ENCODE data around the gene TOMM6. TPM values are rescaled to one million over a fixed set of nuclear protein-coding genes. Genes with fewer than 3 reads are reported as not detected.

Gene TOMM6
- total RNA-seq, 1 experiment from 2014 or later = 292 TPM

DNA sequence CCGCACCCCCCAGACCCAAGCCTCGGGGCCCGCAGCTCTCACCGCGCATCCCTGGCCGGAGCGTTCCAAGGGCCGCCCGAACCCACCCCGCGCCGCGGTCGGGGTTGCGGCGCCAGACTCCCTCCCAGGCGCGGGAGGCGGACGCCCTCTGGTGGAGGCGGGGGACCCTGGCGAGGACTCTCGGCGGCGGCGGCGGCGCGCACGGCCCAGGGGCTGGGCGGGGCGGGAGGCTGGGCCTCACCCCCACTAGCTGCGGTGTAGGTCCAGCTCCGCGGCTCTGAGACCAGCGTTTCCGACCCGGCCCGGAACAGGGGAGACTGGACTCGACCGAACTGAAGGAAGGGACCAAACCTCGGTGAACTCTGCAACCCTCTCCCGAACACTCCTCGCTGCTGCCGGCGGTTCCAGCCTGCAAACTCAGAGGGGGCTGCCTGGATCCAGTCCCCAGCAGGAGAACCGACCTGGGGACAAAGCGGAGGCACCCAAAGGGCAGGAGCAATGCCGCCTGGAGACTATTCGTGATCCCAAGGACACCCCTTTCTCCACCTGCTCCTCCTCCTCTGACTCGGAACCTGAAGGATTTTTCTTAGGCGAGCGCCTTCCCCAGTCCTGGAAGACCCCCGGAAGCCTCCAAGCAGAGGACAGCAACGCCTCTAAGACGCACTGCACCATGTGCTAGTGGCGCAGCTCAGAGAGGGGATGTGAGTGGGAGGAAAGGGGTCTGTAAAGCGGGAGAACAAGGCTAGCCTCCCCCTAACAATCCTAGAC, 859 bp upstream of the TOMM6 start:
- DNase-seq (ENCODE audit: low read depth, low spot score) (peak; percentile 23), ATAC-seq (peak; percentile 82)
- H3K9ac ChIP-seq (ENCODE audit: low read length) = peak overlapping the region; percentile 98
- no peaks in the 10 kb centered on the region for H4K20me1 ChIP-seq (ENCODE audit: insufficient read depth)
- H3K27ac ChIP-seq (ENCODE audit: low read depth, low read length) = peak overlapping the region; percentile 84
- RAD21 ChIA-PET (ENCODE audit: low non-redundant PET in 1 of 2, low total read pairs in 2 of 2, uncharacterized antibody in 2 of 2, unreplicated experiment in 2 of 2) = no interaction called here
- peak overlapping the region; percentile 87 for H3K4me2 ChIP-seq (ENCODE audit: low read length)
- BruUV-seq (replicated peaks) = TSS peak; percentile 83
- CTCF ChIA-PET = interaction anchor here (0.6 to 3.3 kb wide), 16 partner anchors 8 to 1112 kb away, joined by 3 to 31 read pairs (median 4); partner anchors contain the start of genes BYSL, CCND3, MED20 and TAF8
- peaks cover 30% of the 10 kb centered on the region for H3K79me2 ChIP-seq (ENCODE audit: insufficient read depth, low read length)
- no peaks in the 10 kb centered on the region for H3K9me2 ChIP-seq (ENCODE audit: insufficient read depth)
- no peaks in the 10 kb centered on the region for H3K27me3 ChIP-seq (ENCODE audit: insufficient read depth, low read length)
- TF ChIP-seq SRF (IDR thresholded peaks at IDR 0.05; ENCODE audit: low read depth) (no peak), POLR2A (IDR thresholded peaks at IDR 0.05; ENCODE audit: borderline replicate concordance, extremely low read depth, insufficient read depth, insufficient read length) (peak; percentile 38)
- TF ChIP-seq, protein P1, sequence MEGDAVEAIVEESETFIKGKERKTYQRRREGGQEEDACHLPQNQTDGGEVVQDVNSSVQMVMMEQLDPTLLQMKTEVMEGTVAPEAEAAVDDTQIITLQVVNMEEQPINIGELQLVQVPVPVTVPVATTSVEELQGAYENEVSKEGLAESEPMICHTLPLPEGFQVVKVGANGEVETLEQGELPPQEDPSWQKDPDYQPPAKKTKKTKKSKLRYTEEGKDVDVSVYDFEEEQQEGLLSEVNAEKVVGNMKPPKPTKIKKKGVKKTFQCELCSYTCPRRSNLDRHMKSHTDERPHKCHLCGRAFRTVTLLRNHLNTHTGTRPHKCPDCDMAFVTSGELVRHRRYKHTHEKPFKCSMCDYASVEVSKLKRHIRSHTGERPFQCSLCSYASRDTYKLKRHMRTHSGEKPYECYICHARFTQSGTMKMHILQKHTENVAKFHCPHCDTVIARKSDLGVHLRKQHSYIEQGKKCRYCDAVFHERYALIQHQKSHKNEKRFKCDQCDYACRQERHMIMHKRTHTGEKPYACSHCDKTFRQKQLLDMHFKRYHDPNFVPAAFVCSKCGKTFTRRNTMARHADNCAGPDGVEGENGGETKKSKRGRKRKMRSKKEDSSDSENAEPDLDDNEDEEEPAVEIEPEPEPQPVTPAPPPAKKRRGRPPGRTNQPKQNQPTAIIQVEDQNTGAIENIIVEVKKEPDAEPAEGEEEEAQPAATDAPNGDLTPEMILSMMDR (IDR thresholded peaks at IDR 0.05 in 2 of 3, conservative IDR thresholded peaks at IDR 0.05 in 1 of 3; ENCODE audit: borderline replicate concordance in 1 of 3, insufficient read depth in 1 of 3, low read depth in 2 of 3, low read length in 2 of 3) = peak in 2 of 3 experiments; percentile 61 to 75; a peak in 4 of 6 replicates
- intact Hi-C loops (cut with micrococcal nuclease) = loop anchor here (1.0 to 10.0 kb wide), 4 partner anchors 135 to 428 kb away; partner anchors contain the start of genes BYSL, MED20 and MRPS10
- peaks cover 21% of the 10 kb centered on the region in 2 experiments for H3K36me3 ChIP-seq (ENCODE audit: control insufficient read depth in 1 of 2, insufficient read depth in 2 of 2, low read length in 2 of 2)
- H3K4me3 ChIP-seq (replicated peaks in 1 of 2; ENCODE audit: low read depth in 1 of 2, low read length in 2 of 2) = peak overlapping the region; percentile 67 to 98
- no peaks in the 10 kb centered on the region for H3K9me3 ChIP-seq (ENCODE audit: control insufficient read depth in 1 of 2, insufficient read depth in 1 of 2, low read depth in 1 of 2, low read length in 2 of 2)
- POLR2A ChIA-PET = interaction anchor here (0.7 to 2.6 kb wide), 5 partner anchors 16 to 264 kb away, joined by 3 to 10 read pairs (median 5); partner anchors contain the start of genes BYSL, MED20 and TAF8
- no peak overlapping the region for H2AFZ ChIP-seq (ENCODE audit: low read depth, low read length, poor library complexity, severe bottlenecking)
- H3K4me1 ChIP-seq (ENCODE audit: control insufficient read depth in 1 of 2, insufficient read depth in 2 of 2, low read length in 2 of 2) = peaks cover 8 to 18% of the 10 kb centered on the region in 2 experiments

DNA sequence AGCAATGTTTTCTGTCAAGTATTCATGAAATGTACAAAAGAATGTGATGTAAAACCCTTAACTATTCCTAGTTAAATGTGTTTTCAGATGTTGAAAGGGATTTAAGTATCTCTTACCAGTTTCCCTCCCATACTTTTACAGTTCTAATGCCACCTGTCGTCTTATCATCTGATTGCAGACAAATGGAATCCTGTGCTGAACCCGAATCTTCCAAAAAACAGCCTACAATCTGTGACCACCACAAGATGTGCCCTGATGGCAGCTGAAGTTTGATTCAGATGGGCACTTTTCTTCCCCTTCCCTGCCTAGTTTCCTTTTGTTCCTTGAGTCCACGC, 1.9 kb downstream of the TOMM6 start:
- intact Hi-C loops (cut with micrococcal nuclease) = loop anchor here (5.0 to 10.0 kb wide), 3 partner anchors 148 to 425 kb away; partner anchors contain the start of gene MRPS10
- ChIA-PET POLR2A (interaction anchor here (2.6 kb wide), 1 partner anchor 256 kb away, joined by 10 read pairs; no protein-coding TSS in a partner anchor), CTCF (no interaction called here), RAD21 (ENCODE audit: low non-redundant PET in 1 of 2, low total read pairs in 2 of 2, uncharacterized antibody in 2 of 2, unreplicated experiment in 2 of 2) (no interaction called here)
- TF ChIP-seq POLR2AphosphoS5 (IDR thresholded peaks at IDR 0.05; ENCODE audit: low read depth, low read length) (no peak), CBX3 (IDR thresholded peaks at IDR 0.05; ENCODE audit: low read depth) (no peak), YY1 (IDR thresholded peaks at IDR 0.05; ENCODE audit: extremely low read depth, insufficient replicate concordance, low read depth, low read length) (no peak)
- ATAC-seq = no peak
- Histone ChIP-seq H3K27ac (ENCODE audit: low read depth, low read length) (no peak overlapping the region), H2AFZ (ENCODE audit: low read depth, low read length, poor library complexity, severe bottlenecking) (no peak overlapping the region), H3K27me3 (ENCODE audit: insufficient read depth, low read length) (no peaks in the 10 kb centered on the region), H3K4me3 (replicated peaks in 1 of 2; ENCODE audit: low read depth in 1 of 2, low read length in 2 of 2) (peak overlapping the region in 1 of 2 experiments; percentile 98; a peak in 1 of 4 replicates), H4K20me1 (ENCODE audit: insufficient read depth) (no peaks in the 10 kb centered on the region), H3K9ac (ENCODE audit: low read length) (no peak overlapping the region), H3K4me1 (ENCODE audit: control insufficient read depth in 1 of 2, insufficient read depth in 2 of 2, low read length in 2 of 2) (peaks cover 5 to 16% of the 10 kb centered on the region in 2 experiments; a peak in 2 of 4 replicates), H3K36me3 (ENCODE audit: control insufficient read depth in 1 of 2, insufficient read depth in 2 of 2, low read length in 2 of 2) (peaks cover 25 to 26% of the 10 kb centered on the region in 2 experiments), H3K79me2 (ENCODE audit: insufficient read depth, low read length) (peaks cover 30% of the 10 kb centered on the region), H3K9me2 (ENCODE audit: insufficient read depth) (no peaks in the 10 kb centered on the region), H3K9me3 (ENCODE audit: control insufficient read depth in 1 of 2, insufficient read depth in 1 of 2, low read depth in 1 of 2, low read length in 2 of 2) (no peaks in the 10 kb centered on the region), H3K4me2 (ENCODE audit: low read length) (peak overlapping the region; percentile 87)
- DNase-seq (ENCODE audit: low read depth, low spot score) = no peak
- no TSS peak for BruUV-seq (replicated peaks)
